HPDE6-E6E7 (cell line): Measurements from ENCODE around the gene MYO1G.
A peak's percentile ranks its signal among the peaks of the same experiment; 100 is the strongest.
"Not testable (repeated sequence)": the region's sequence is repeated elsewhere in the genome, so short reads cannot be mapped to it uniquely, and the experiment has no call there.

Source experiments
- DNase-seq: peaks from one replicate; pipeline ENCODE4 v3.0.0; 2011; ENCODE audit warnings: missing footprints; ENCODE audit errors: extremely low spot score

Gene MYO1G

GRCh38 chr7:44944821-44945220 is 34.0 kb downstream of the MYO1G start:
- DNase-seq, result no peak

- no peak for DNase-seq
Measured at GRCh38 chr7:44943631-44944030, 35.2 kb downstream of the MYO1G start.

- no peak for DNase-seq
Measured at GRCh38 chr7:44937426-44937825, 41.4 kb downstream of the MYO1G start.

- no peak for DNase-seq
Measured at GRCh38 chr7:44936322-44936721, 42.5 kb downstream of the MYO1G start.

GRCh38 chr7:44935583-44935982 is 43.2 kb downstream of the MYO1G start:
- DNase-seq, result no peak

DNA sequence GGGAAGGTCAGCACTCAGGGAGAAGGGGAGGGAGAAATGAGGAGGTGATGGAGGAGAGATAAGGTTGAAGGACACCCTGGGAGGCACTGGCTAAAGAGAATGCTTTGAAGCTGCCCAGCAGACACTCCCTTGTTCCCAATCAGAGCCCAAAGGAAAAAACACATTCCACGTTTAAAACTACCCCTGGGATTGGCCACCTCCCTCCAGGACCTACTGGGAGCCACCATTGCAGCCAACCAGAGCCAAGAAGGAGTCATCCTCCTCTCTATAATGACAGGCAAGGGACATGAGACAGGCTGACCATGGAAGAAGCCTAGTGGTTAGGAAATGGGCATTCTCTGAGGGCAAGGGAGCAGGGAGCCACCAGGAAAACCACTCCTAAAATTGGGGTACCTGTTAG is 43.8 kb downstream of the MYO1G start:
- no peak for DNase-seq

DNA sequence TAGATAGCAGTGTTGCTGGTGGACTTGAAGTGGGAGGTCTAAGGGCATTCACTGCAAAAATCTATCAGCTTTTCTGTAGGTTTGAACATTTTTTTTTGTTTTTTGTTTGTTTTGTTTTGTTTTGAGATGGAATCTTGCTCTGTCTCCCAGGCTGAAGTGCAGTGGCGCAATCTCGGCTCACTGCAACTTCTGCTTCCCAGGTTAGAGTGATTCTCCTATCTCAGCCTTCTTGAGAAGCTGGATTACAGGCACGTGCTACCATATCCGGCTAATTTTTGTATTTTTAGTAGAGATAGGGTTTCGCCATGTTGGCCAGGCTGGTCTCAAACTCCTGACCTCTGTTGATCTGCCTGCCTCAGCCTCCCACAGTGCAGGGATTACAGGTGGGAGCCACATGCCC is 44.3 kb downstream of the MYO1G start:
- not testable (repeated sequence) for DNase-seq

DNA sequence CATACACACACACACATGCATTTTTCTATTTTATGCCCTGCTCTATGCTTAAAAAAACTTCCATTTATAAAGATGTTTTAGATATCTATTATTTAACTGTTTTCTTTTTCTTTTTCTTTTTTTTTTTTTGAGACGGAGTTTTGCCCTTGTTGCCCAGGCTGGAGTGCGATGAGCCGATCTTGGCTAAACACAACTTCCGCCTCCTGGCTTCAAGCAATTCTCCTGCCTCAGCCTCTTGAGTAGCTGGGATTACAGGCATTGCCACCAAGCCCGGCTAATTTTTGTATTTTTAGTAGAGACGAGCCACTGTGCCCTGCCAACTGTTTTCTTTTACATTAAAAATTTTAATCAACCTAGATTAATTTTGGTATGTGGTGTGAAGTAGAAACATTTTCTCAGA is 47.9 kb downstream of the MYO1G start:
- no peak for DNase-seq

GRCh38 chr7:44922351-44922694 is 56.5 kb downstream of the MYO1G start:
- DNase-seq, result no peak

GRCh38 chr7:44921607-44922350 is 57.0 kb downstream of the MYO1G start:
- peak; percentile 38 for DNase-seq

DNA sequence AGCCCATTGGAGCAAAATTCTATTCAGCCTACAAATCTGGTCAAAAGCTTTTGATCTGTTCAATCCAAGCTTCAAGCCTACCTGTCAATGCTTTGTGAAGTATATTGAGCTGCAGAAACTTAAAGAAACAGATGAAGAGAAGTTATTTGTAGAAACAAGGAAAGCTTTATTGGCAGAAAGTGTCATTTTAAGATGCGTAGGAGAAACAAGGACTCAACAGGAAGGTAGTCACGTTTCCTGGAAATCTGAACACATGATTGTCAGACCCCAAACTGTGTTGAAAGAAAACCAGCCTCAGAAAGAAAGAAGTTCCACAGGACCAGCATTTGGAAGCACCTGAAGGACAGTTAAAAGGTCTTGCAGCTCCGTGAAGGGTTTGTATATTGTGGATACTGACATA is 58.7 kb downstream of the MYO1G start:
- DNase-seq, result no peak

GRCh38 chr7:44918029-44918428 is 60.8 kb downstream of the MYO1G start:
- DNase-seq, result no peak

GRCh38 chr7:44917465-44917864 is 61.4 kb downstream of the MYO1G start:
- DNase-seq, result no peak

DNA sequence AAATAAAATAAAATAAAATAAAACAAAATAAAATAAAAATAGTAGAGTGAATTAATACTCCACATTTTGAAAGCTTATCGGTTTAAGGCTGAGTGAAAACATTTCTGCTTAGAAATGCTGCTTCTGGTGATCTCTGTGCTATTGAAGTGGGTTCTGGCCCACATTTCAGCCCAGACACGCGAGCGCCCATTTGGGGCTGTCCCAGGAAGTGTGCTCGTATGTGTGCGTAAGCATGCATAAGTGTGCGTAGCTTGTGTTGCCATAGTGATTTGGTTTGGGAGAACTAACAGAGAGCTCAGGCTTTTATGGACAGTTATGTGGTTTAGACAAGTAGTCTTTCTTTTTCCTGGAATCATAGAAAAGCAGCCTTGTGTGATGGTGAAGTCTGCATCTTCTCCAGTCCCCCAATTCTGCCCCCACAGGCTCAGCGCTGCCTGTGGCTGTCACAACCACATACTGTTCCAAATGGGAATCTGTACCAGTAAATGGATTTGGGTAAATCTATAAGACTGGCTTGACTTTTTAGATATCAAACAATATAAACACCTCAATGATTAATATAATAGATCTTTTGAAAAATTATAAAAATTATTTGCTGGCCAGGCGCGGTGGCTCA is 63.7 kb downstream of the MYO1G start:
- no peak for DNase-seq

- DNase-seq, result peak; percentile 22
Measured at GRCh38 chr7:44912775-44913347, 66.0 kb downstream of the MYO1G start.
